Mesothelial cell of epicardium (in vitro differentiated cells): Measurements from ENCODE around the gene IQGAP2. TPM values are rescaled to one million over a fixed set of nuclear protein-coding genes. Genes with fewer than 3 reads are reported as not detected.
A peak's percentile ranks its signal among the peaks of the same experiment; 100 is the strongest.

Experiments
- DNase-seq, 2 experiments: peaks; one replicate each; pipeline ENCODE4 v3.0.0; 2021; ENCODE audit warnings: low spot score in 2 of 2; ENCODE audit not compliant: unreplicated experiment in 2 of 2
- H3K27ac Mint-ChIP-seq: 2 replicates; pipeline ENCODE4 v1.8.0; 2021; ENCODE audit warnings: mixed read lengths
- H3K27me3 Mint-ChIP-seq: 2 replicates; pipeline ENCODE4 v1.8.0; 2021; ENCODE audit warnings: low read depth, mixed read lengths
- H3K36me3 Mint-ChIP-seq: 2 replicates; pipeline ENCODE4 v1.8.0; 2021; ENCODE audit warnings: mixed read lengths
- H3K4me1 Mint-ChIP-seq: 2 replicates; pipeline ENCODE4 v1.8.0; 2021; ENCODE audit warnings: mixed read lengths
- H3K4me3 Mint-ChIP-seq: 2 replicates; pipeline ENCODE4 v1.8.0; 2021; ENCODE audit warnings: mild to moderate bottlenecking, moderate library complexity, mixed read lengths
- H3K9me3 Mint-ChIP-seq: 2 replicates; pipeline ENCODE4 v1.8.0; 2021; ENCODE audit warnings: mixed read lengths
- total RNA-seq: library from RNA; stranded (reverse); gene quantifications from 3 replicates; pipeline ENCODE4 v1.2.1, GENCODE V29; 2021
- TF ChIP-seq, protein P1 (sequence below): fragments of 200-600 bp; sonication (generic); IDR thresholded peaks from one replicate; pipeline ENCODE4 v1.5.0; 2021; ENCODE audit warnings: antibody characterized with exemption; ENCODE audit not compliant: unreplicated experiment

The IQGAP2 gene
- total RNA-seq, 1 donor from 2014 or later: 13.9 TPM

DNA sequence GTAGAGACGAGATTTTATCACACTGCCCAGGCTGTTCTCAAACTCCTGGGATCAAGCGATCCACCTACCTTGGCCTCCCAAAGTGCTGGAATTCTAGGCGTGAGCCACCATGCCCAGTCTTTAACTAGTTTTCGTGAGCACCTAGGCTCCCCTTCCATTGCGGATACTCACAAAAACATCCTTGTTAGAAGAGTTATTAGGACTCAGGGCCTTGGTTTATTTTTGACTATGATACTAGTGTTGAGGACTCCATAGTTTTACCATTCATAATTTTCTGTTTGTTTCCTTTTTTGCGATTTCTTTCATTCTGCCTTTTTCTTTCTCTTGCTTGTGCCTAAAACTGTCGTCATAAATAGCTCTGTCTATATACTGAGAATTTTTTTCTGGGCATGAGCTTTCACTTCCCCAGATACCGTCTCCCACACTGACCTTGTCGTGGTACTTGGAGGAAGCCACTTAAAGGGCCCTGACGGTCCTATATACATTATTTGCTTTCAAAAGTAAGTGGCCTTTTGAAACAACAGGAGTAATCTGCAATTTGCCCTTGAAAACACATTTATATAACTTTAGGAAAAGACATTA, 318.0 kb downstream of the IQGAP2 start:
- Mint-ChIP-seq H3K4me3 (no peak overlapping the region), H3K4me1 (peaks cover 21% of the 10 kb centered on the region), H3K36me3 (peaks cover 6% of the 10 kb centered on the region), H3K27me3 (no peaks in the 10 kb centered on the region), H3K9me3 (no peaks in the 10 kb centered on the region), H3K27ac (peak overlapping the region; percentile 3)
- TF ChIP-seq, protein P1, sequence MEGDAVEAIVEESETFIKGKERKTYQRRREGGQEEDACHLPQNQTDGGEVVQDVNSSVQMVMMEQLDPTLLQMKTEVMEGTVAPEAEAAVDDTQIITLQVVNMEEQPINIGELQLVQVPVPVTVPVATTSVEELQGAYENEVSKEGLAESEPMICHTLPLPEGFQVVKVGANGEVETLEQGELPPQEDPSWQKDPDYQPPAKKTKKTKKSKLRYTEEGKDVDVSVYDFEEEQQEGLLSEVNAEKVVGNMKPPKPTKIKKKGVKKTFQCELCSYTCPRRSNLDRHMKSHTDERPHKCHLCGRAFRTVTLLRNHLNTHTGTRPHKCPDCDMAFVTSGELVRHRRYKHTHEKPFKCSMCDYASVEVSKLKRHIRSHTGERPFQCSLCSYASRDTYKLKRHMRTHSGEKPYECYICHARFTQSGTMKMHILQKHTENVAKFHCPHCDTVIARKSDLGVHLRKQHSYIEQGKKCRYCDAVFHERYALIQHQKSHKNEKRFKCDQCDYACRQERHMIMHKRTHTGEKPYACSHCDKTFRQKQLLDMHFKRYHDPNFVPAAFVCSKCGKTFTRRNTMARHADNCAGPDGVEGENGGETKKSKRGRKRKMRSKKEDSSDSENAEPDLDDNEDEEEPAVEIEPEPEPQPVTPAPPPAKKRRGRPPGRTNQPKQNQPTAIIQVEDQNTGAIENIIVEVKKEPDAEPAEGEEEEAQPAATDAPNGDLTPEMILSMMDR: no peak
- no peak for DNase-seq

DNA sequence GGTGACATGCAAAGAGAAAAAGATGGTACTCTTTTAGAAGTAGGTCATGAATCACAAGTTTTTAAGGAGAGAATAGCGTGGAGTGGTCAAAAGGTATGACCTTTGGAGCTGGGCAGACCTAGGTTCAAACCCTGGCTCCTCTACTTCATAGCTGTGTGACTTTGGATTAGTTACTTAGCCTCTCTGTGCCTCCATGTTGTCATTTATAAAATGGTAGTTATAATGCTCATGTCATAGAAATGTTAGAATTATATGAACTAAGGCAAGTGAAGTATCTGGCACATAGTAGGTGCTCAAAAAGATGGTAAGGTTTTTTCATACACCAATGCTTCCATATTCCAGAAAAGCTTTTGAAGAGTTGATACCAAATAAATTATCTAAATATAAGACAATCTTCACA, 320.2 kb downstream of the IQGAP2 start:
- H3K9me3 Mint-ChIP-seq: peaks cover 9% of the 10 kb centered on the region
- DNase-seq: no peak
- no peak overlapping the region for H3K4me3 Mint-ChIP-seq
- H3K27ac Mint-ChIP-seq: no peak overlapping the region
- H3K4me1 Mint-ChIP-seq: peaks cover 7% of the 10 kb centered on the region
- TF ChIP-seq, protein P1: no peak
- no peaks in the 10 kb centered on the region for H3K27me3 Mint-ChIP-seq
- H3K36me3 Mint-ChIP-seq: peaks cover 17% of the 10 kb centered on the region

DNA sequence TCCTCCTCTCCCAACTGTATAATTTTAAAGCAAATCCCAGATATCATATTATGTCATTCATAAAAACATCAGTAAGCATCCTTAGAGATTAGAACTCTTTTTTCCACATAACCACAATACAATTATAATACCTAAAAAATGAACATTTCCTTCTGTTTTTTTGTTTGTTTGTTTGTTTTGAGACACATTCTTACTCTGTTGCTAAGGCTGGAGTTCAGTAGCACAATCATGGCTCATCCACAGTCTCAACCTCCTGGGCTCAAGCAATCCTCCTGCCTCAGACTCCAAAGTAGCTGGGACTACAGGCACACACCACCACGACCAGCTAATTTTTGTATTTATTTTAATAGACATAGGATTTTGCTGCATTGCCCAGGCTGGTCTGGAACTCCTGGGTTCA, 320.8 kb downstream of the IQGAP2 start:
- H3K9me3 Mint-ChIP-seq: peaks cover 12% of the 10 kb centered on the region
- H3K27me3 Mint-ChIP-seq: no peaks in the 10 kb centered on the region
- H3K4me1 Mint-ChIP-seq: peaks cover 7% of the 10 kb centered on the region
- TF ChIP-seq, protein P1: no peak
- no peak for DNase-seq
- H3K27ac Mint-ChIP-seq: no peak overlapping the region
- peaks cover 19% of the 10 kb centered on the region for H3K36me3 Mint-ChIP-seq
- H3K4me3 Mint-ChIP-seq: no peak overlapping the region

DNA sequence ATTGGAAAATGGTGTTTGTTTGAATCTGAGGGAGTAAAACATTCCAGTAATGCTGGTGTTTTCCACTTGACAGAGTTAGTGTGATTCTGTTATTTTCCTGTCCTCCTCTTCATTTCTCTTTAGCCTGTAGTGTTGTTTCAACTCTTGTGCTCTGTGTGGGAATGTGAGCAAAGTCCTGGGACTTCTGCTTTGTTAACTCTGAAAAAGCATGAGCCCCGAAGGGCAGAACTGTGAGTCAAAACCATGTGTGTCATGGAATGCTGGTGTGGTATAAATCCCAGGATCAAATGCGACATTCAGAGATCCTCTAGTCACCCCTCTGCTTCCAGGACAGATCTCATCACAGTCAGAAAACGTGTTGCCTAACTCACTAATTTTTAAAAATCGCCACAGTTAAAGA, 321.8 kb downstream of the IQGAP2 start:
- no peaks in the 10 kb centered on the region for H3K27me3 Mint-ChIP-seq
- TF ChIP-seq, protein P1: no peak
- DNase-seq: no peak
- H3K4me1 Mint-ChIP-seq: peaks cover 7% of the 10 kb centered on the region
- H3K9me3 Mint-ChIP-seq: peaks cover 21% of the 10 kb centered on the region
- peak overlapping the region; percentile 3 for H3K27ac Mint-ChIP-seq
- H3K36me3 Mint-ChIP-seq: peaks cover 29% of the 10 kb centered on the region
- H3K4me3 Mint-ChIP-seq: no peak overlapping the region

DNA sequence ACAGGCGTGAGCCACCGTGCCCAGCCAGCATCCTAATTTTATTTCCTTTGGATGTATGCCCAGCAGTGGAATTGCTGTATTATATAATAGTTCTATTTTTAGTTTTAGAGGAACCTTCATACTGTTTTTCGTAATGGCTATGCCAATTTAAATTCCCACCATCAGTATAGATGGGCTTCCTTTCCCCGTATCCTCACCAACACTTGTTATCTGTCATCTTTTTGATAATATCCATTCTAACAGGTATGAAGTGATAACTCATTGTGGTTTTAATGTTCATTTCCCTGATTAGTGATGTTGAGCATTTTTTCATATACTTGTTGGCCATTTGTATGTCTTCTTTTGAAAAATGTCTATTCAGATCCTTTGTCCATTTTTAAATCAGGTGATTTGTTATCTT, 325.9 kb downstream of the IQGAP2 start:
- H3K36me3 Mint-ChIP-seq: peaks cover 52% of the 10 kb centered on the region

More for the DNA sequence above, 325.9 kb downstream of the IQGAP2 start:
- Mint-ChIP-seq H3K9me3 (peaks cover 32% of the 10 kb centered on the region), H3K4me1 (peaks cover 7% of the 10 kb centered on the region), H3K27me3 (no peaks in the 10 kb centered on the region), H3K4me3 (no peak overlapping the region), H3K27ac (no peak overlapping the region)
- TF ChIP-seq, protein P1: no peak
- DNase-seq: no peak
